Stomach (tissue), 9 donors: ENCODE data around the gene THBS1. TPM values are rescaled to one million over a fixed set of nuclear protein-coding genes. Genes with fewer than 3 reads are reported as not detected.

ENCODE experiments used
- DNase-seq, 2 donors: peaks; one replicate each; pipeline versions ENCODE4 v3.0.0 to v3.0.0-alpha.2; 2013 to 2019
- H3K27ac ChIP-seq, 5 donors: fragments of 200-600 bp in 4 of 5; sonication (generic) in 4 of 5; one replicate each; pipeline ENCODE4 v1.5.1; 2013 to 2019; ENCODE audit warnings: mild to moderate bottlenecking in 1 of 5, moderate library complexity in 1 of 5
- H3K27me3 ChIP-seq, 3 donors: fragments of 200-600 bp; sonication (generic); one replicate each; pipeline ENCODE4 v1.5.1; 2017 to 2019; ENCODE audit warnings: mixed run types in 1 of 3
- H3K36me3 ChIP-seq, 4 donors: fragments of 200-600 bp; sonication (generic); 1 replicate in 3 of 4; 2 replicates in 1 of 4; pipeline ENCODE4 v1.5.1; 2016 to 2019
- H3K4me1 ChIP-seq, 4 donors: fragments of 200-600 bp; sonication (generic); one replicate each; pipeline ENCODE4 v1.5.1; 2016 to 2019
- H3K4me3 ChIP-seq, 4 donors: fragments of 200-600 bp; sonication (generic) in 3 of 4; one replicate each; pipeline ENCODE4 v1.5.1; 2016 to 2019; ENCODE audit warnings: mild to moderate bottlenecking in 1 of 4
- H3K9me3 ChIP-seq, 4 donors: fragments of 200-600 bp; sonication (generic); one replicate each; pipeline ENCODE4 v1.5.1; 2016 to 2019
- CTCF ChIP-seq, 7 experiments: fragments of 450-650 bp in 4 of 7; fragments of 200-600 bp in 3 of 7; sonication (generic) in 3 of 7; IDR thresholded peaks; one replicate each; pipeline ENCODE4 v1.5.1; 2016 to 2019; ENCODE audit warnings: antibody characterized with exemption in 7 of 7, control low read depth in 2 of 7, mild to moderate bottlenecking in 1 of 7
- EP300 ChIP-seq: sonication (generic); formaldehyde crosslinking; IDR thresholded peaks from one replicate; pipeline ENCODE4 v1.6.1; 2017; ENCODE audit warnings: antibody characterized with exemption
- POLR2A ChIP-seq, 4 donors: fragments of 450-650 bp; IDR thresholded peaks; one replicate each; pipeline ENCODE4 v1.6.1; 2016; ENCODE audit warnings: antibody characterized with exemption in 4 of 4, control low read depth in 2 of 4, mild to moderate bottlenecking in 1 of 4, moderate library complexity in 1 of 4
- POLR2AphosphoS5 ChIP-seq, 3 donors: sonication (generic); formaldehyde crosslinking; IDR thresholded peaks; one replicate each; pipeline ENCODE4 v1.6.1; 2016; ENCODE audit warnings: antibody characterized with exemption in 3 of 3
- WGBS, 5 donors: extraction: QIAGEN DNeasy Blood & Tissue Kit in 3 of 5; methylation state at CpG; one replicate each; pipeline versions ENCODE4 v1.1.5 to v1.1.7; 2013 to 2018; 5-methylcytosine and 5-hydroxymethylcytosine counted together
- intact Hi-C: fragments of 100-400 bp; cut with DNase I; formaldehyde crosslinking; loops from one replicate; pipeline ENCODE4 v1.15.1; 2023; ENCODE audit warnings: low total_unique reads
- polyA plus RNA-seq, 3 donors: library from polyadenylated mRNA; stranded (reverse); fragments of 200-250 nt; gene quantifications; one replicate each; pipeline ENCODE4 v1.2.3, GENCODE V29; 2013
- total RNA-seq, 5 donors: library from RNA; depleted of rRNA; stranded (reverse); fragments of >200 nt; gene quantifications; one replicate each; pipeline versions ENCODE4 v1.1.0 to v1.2.3, GENCODE V29; 2014 to 2016
- donor health status: healthy with polysubstance abuse.
- donor health status: Bipolar disorder and iron deficiency.
- donor health status: healthy.

Gene THBS1
- total and polyA plus RNA-seq, 8 donors = 12.9 to 842 (median 179) TPM

- TF ChIP-seq EP300 (no peak), POLR2A (IDR thresholded peaks at IDR 0.05) (no peak), POLR2AphosphoS5 (IDR thresholded peaks at IDR 0.05) (no peak), CTCF (IDR thresholded peaks at IDR 0.05) (no peak)
- WGBS, 5 donors = 18 to 33% (median 20%) methylated on average over 1 of the region's 1 CpG
- Histone ChIP-seq H3K4me1 (peaks cover 0 to 8% (median 0%) of the 10 kb centered on the region in 4 donors), H3K4me3 (no peak overlapping the region), H3K27ac (no peak overlapping the region), H3K27me3 (no peaks in the 10 kb centered on the region), H3K36me3 (no peaks in the 10 kb centered on the region), H3K9me3 (peaks cover 0 to 15% (median 5%) of the 10 kb centered on the region in 4 donors)
- no peak for DNase-seq
- intact Hi-C loops = no loop called here
Observed at GRCh38 chr15:39543651-39544050, 37.2 kb upstream of the THBS1 start.

GRCh38 chr15:39546842-39547241 lies 34.0 kb upstream of the THBS1 start:
- 91 to 98% (median 93%) methylated on average over 1 of the region's 1 CpG for WGBS, 5 donors
- Histone ChIP-seq H3K27me3 (no peaks in the 10 kb centered on the region), H3K9me3 (peaks cover 0 to 15% (median 5%) of the 10 kb centered on the region in 4 donors), H3K36me3 (no peaks in the 10 kb centered on the region), H3K4me1 (no peaks in the 10 kb centered on the region), H3K27ac (no peak overlapping the region), H3K4me3 (no peak overlapping the region)
- TF ChIP-seq POLR2A (IDR thresholded peaks at IDR 0.05) = no peak
- no peak for TF ChIP-seq CTCF (IDR thresholded peaks at IDR 0.05)
- TF ChIP-seq EP300 = no peak
- no peak for TF ChIP-seq POLR2AphosphoS5 (IDR thresholded peaks at IDR 0.05)
- DNase-seq = no peak
- intact Hi-C loops = no loop called here

- Histone ChIP-seq H3K9me3 (peaks cover 0 to 15% (median 5%) of the 10 kb centered on the region in 4 donors), H3K27ac (no peak overlapping the region), H3K4me1 (no peaks in the 10 kb centered on the region), H3K36me3 (no peaks in the 10 kb centered on the region), H3K4me3 (no peak overlapping the region), H3K27me3 (no peaks in the 10 kb centered on the region)
- TF ChIP-seq EP300 (no peak), POLR2A (IDR thresholded peaks at IDR 0.05) (no peak), POLR2AphosphoS5 (IDR thresholded peaks at IDR 0.05) (no peak), CTCF (IDR thresholded peaks at IDR 0.05) (no peak)
- intact Hi-C loops = no loop called here
- 89 to 94% (median 93%) methylated on average over 4 of the region's 4 CpGs for WGBS, 5 donors
- no peak for DNase-seq
Observed at GRCh38 chr15:39548561-39548960, 32.3 kb upstream of the THBS1 start.

- Histone ChIP-seq H3K36me3 (no peaks in the 10 kb centered on the region), H3K27me3 (no peaks in the 10 kb centered on the region), H3K9me3 (peaks cover 0 to 11% (median 5%) of the 10 kb centered on the region in 4 donors), H3K27ac (no peak overlapping the region), H3K4me3 (no peak overlapping the region), H3K4me1 (peaks cover 0 to 7% (median 5%) of the 10 kb centered on the region in 4 donors)
- WGBS, 5 donors = 80 to 87% (median 83%) methylated on average over 4 of the region's 4 CpGs
- intact Hi-C loops = no loop called here
- DNase-seq = no peak
- TF ChIP-seq EP300 (no peak), POLR2AphosphoS5 (IDR thresholded peaks at IDR 0.05) (no peak), CTCF (IDR thresholded peaks at IDR 0.05) (no peak)
Observed at GRCh38 chr15:39549912-39550311, 31.0 kb upstream of the THBS1 start.
